ENCODE results near the gene SPATA3. TPM values are rescaled to one million over a fixed set of nuclear protein-coding genes. Genes with fewer than 3 reads are reported as not detected.
A peak's percentile ranks its signal among the peaks of the same experiment; 100 is the strongest.

Gene SPATA3
- total RNA-seq, 1 donor from 2014 or later, result not detected

GRCh38 chr2:231047923-231048915 lies 52.3 kb downstream of the SPATA3 start:
- intact Hi-C loops (cut with micrococcal nuclease), result no loop called here
- no peaks in the 10 kb centered on the region for H3K9me3 Mint-ChIP-seq
- no peak overlapping the region for H3K4me3 Mint-ChIP-seq
- H3K4me1 Mint-ChIP-seq, result peaks cover 10% of the 10 kb centered on the region
- no peaks in the 10 kb centered on the region for H3K36me3 Mint-ChIP-seq (ENCODE audit: low read depth)
- no peak overlapping the region for H3K27ac Mint-ChIP-seq
- no peak for DNase-seq
- H3K27me3 Mint-ChIP-seq, result peaks cover 26% of the 10 kb centered on the region

- no peaks in the 10 kb centered on the region for H3K36me3 Mint-ChIP-seq (ENCODE audit: low read depth)
- DNase-seq, result no peak
- H3K9me3 Mint-ChIP-seq, result no peaks in the 10 kb centered on the region
- H3K4me1 Mint-ChIP-seq, result peaks cover 20% of the 10 kb centered on the region
- intact Hi-C loops (cut with micrococcal nuclease), result loop anchor here (10.0 kb wide), 1 partner anchor 735 kb away; the partner anchor contains the start of genes COPS7B and PDE6D
- H3K4me3 Mint-ChIP-seq, result no peak overlapping the region
- H3K27me3 Mint-ChIP-seq, result peaks cover 25% of the 10 kb centered on the region
- no peak overlapping the region for H3K27ac Mint-ChIP-seq
Measured at GRCh38 chr2:231049286-231050017, 53.5 kb downstream of the SPATA3 start.

GRCh38 chr2:231050018-231050901 lies 54.3 kb downstream of the SPATA3 start:
- peaks cover 25% of the 10 kb centered on the region for H3K27me3 Mint-ChIP-seq
- no peaks in the 10 kb centered on the region for H3K36me3 Mint-ChIP-seq (ENCODE audit: low read depth)
- no peak overlapping the region for H3K27ac Mint-ChIP-seq
- no peaks in the 10 kb centered on the region for H3K9me3 Mint-ChIP-seq
- no peak for DNase-seq
- no peak overlapping the region for H3K4me3 Mint-ChIP-seq
- H3K4me1 Mint-ChIP-seq, result peaks cover 20% of the 10 kb centered on the region
- intact Hi-C loops (cut with micrococcal nuclease), result loop anchor here (10.0 kb wide), 1 partner anchor 735 kb away; the partner anchor contains the start of genes COPS7B and PDE6D

- no peak for DNase-seq
- H3K27ac Mint-ChIP-seq, result peak overlapping the region; percentile 37
- peaks cover 23% of the 10 kb centered on the region for H3K27me3 Mint-ChIP-seq
- no peaks in the 10 kb centered on the region for H3K36me3 Mint-ChIP-seq (ENCODE audit: low read depth)
- H3K4me3 Mint-ChIP-seq, result no peak overlapping the region
- H3K4me1 Mint-ChIP-seq, result peaks cover 22% of the 10 kb centered on the region
- H3K9me3 Mint-ChIP-seq, result no peaks in the 10 kb centered on the region
- intact Hi-C loops (cut with micrococcal nuclease), result loop anchor here (10.0 kb wide), 1 partner anchor 734 kb away; the partner anchor contains the start of genes COPS7B and PDE6D
Measured at GRCh38 chr2:231051116-231051515, 55.2 kb downstream of the SPATA3 start.

GRCh38 chr2:231052494-231053451 lies 56.9 kb downstream of the SPATA3 start:
- peaks cover 29% of the 10 kb centered on the region for H3K4me1 Mint-ChIP-seq
- no peaks in the 10 kb centered on the region for H3K9me3 Mint-ChIP-seq
- intact Hi-C loops (cut with micrococcal nuclease), result loop anchor here (2.0 to 10.0 kb wide), 3 partner anchors 148 to 732 kb away; partner anchors contain the start of genes COPS7B and PDE6D
- peak; percentile 96 for DNase-seq
- peaks cover 23% of the 10 kb centered on the region for H3K27me3 Mint-ChIP-seq
- peaks cover 1% of the 10 kb centered on the region for H3K36me3 Mint-ChIP-seq (ENCODE audit: low read depth)
- H3K4me3 Mint-ChIP-seq, result peak overlapping the region; percentile 90
- peak overlapping the region; percentile 58 for H3K27ac Mint-ChIP-seq

GRCh38 chr2:231053846-231054245 lies 57.9 kb downstream of the SPATA3 start:
- Mint-ChIP-seq H3K36me3 (ENCODE audit: low read depth) (peaks cover 9% of the 10 kb centered on the region), H3K4me1 (peaks cover 39% of the 10 kb centered on the region), H3K9me3 (no peaks in the 10 kb centered on the region), H3K4me3 (peak overlapping the region; percentile 6), H3K27me3 (peaks cover 23% of the 10 kb centered on the region), H3K27ac (peak overlapping the region; percentile 63)
- intact Hi-C loops (cut with micrococcal nuclease), result loop anchor here (2.0 to 10.0 kb wide), 3 partner anchors 149 to 731 kb away; partner anchors contain the start of genes COPS7B and PDE6D
- no peak for DNase-seq

- Mint-ChIP-seq H3K27me3 (peaks cover 10% of the 10 kb centered on the region), H3K9me3 (no peaks in the 10 kb centered on the region), H3K4me1 (peaks cover 56% of the 10 kb centered on the region), H3K27ac (peak within 1 kb of the TSS; percentile 100), H3K4me3 (peak within 1 kb of the TSS; percentile 95), H3K36me3 (ENCODE audit: low read depth) (peaks cover 15% of the 10 kb centered on the region)
- peak; percentile 98 for DNase-seq
- intact Hi-C loops (cut with micrococcal nuclease), result loop anchor here (5.0 to 10.0 kb wide), 2 partner anchors 406 to 728 kb away; partner anchors contain the start of genes COPS7B, NCL and PDE6D
Measured at GRCh38 chr2:231056453-231057416, 60.8 kb downstream of the SPATA3 start, which contains the start of gene PSMD1. TSS of gene PSMD1 (plus strand) at chr2:231056867. CDS start at chr2:231057026, 159 bp downstream.

- H3K27ac Mint-ChIP-seq, result peak overlapping the region; percentile 79
- no peaks in the 10 kb centered on the region for H3K9me3 Mint-ChIP-seq
- H3K4me1 Mint-ChIP-seq, result peaks cover 53% of the 10 kb centered on the region
- H3K27me3 Mint-ChIP-seq, result peaks cover 6% of the 10 kb centered on the region
- peak overlapping the region; percentile 95 for H3K4me3 Mint-ChIP-seq
- peaks cover 20% of the 10 kb centered on the region for H3K36me3 Mint-ChIP-seq (ENCODE audit: low read depth)
- intact Hi-C loops (cut with micrococcal nuclease), result loop anchor here (5.0 to 10.0 kb wide), 2 partner anchors 405 to 727 kb away; partner anchors contain the start of genes COPS7B, NCL and PDE6D
- DNase-seq, result no peak
Measured at GRCh38 chr2:231057590-231057989, 61.7 kb downstream of the SPATA3 start.

Other genes starting within 250 kb of the SPATA3 start
- 8.3 and 10.3 TPM in 2 replicates for gene ITM2C, start 131.2 kb upstream of the SPATA3 start, total RNA-seq
- 0.23 and 0.38 TPM in 2 replicates for gene GPR55, start 70.9 kb upstream of the SPATA3 start, total RNA-seq
- 0.63 and 0.66 TPM in 2 replicates for gene C2orf72, start 41.4 kb downstream of the SPATA3 start, total RNA-seq
- 200 and 203 TPM in 2 replicates for gene PSMD1, start 60.7 kb downstream of the SPATA3 start, total RNA-seq
- gene HTR2B, start 128.9 kb downstream of the SPATA3 start, total RNA-seq, result 0.09 TPM in 1 of 2 replicates, not detected in the other
- gene ARMC9, start 202.5 kb downstream of the SPATA3 start, total RNA-seq, result 5.9 and 6.4 TPM in 2 replicates